Measurements from ENCODE around the gene CNTRL.

DNA sequence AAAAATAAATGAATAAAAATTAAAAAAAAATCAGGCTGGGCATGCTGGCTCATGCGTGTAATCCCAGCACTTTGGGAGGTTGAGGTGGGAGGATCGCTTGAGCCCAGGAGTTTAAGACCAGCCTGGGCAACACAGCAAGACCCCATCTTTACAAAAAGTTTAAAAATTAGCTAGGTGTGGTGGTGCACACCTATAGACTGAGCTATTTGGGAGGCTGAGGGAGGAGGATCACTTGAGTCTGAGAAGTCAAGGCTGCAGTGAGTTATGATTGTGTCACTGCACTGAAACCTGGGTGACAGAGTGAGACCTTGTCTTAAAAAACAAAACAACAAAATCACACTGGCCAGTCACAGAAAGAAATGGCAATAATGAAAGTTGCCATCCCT, 3.4 kb upstream of the CNTRL start:
- TF ChIP-seq CTCF (IDR thresholded peaks at IDR 0.05) (no peak), POLR2A (IDR thresholded peaks at IDR 0.05) (no peak)

All from thyroid gland (tissue), 4 donors.